GM12878 (cell line): ENCODE measurements around the gene KIF5C. TPM values are rescaled to one million over a fixed set of nuclear protein-coding genes. Genes with fewer than 3 reads are reported as not detected.
A peak's percentile ranks its signal among the peaks of the same experiment; 100 is the strongest.

ENCODE experiments used
- ATAC-seq: fragments of 200-7000 bp; cut with Tn5 transposase; 3 replicates; pipeline ENCODE4 v1.9.1; 2020; ENCODE audit warnings: mild to moderate bottlenecking, moderate library complexity
- BruUV-seq: library from RNA; stranded (reverse); fragments of 400-500 nt; replicated peaks from 2 replicates; lab custom pipeline; 2021; lab: Mats Ljungman, UMichigan
- CTCF ChIA-PET: fragments of 300-600 bp; sonication (Branson Sonifier 250); formaldehyde crosslinking; extraction: SDS; loops from one replicate; lab custom pipeline; 2021; ENCODE audit warnings: inconsistent platforms; lab: Yijun Ruan, JAX
- POLR2A ChIA-PET: fragments of 350-600 bp; formaldehyde crosslinking; extraction: SDS; loops from one replicate; lab custom pipeline; 2021; ENCODE audit warnings: inconsistent platforms; lab: Charles Lee
- RAD21 ChIA-PET: fragments of 300-600 bp; sonication (Branson Sonifier 250); formaldehyde crosslinking; loops from one replicate; lab custom pipeline; 2023; ENCODE audit warnings: antibody characterized with exemption; ENCODE audit not compliant: unreplicated experiment; lab: Charles Lee
- SMC1A ChIA-PET: fragments of 300-600 bp; sonication (Branson Sonifier 250); formaldehyde crosslinking; loops from one replicate; lab custom pipeline; 2023; ENCODE audit not compliant: unreplicated experiment, uncharacterized antibody; lab: Charles Lee
- DNase-seq: peaks from one replicate; pipeline ENCODE4 v3.0.0-alpha.2; 2011; ENCODE audit warnings: low read depth, low spot score
- FAIRE-seq: peaks from 3 replicates; lab custom pipeline; 2011; peaks lifted over from hg19 to GRCh38; lab: Jason Lieb, UNC
- H2AFZ ChIP-seq: 2 replicates; pipeline ENCODE4 v1.6.0; 2011; ENCODE audit warnings: low read depth, low read length, control low read depth; ENCODE audit not compliant: control insufficient read depth
- H3K27ac ChIP-seq: 2 replicates; pipeline ENCODE4 v1.5.1; 2011; ENCODE audit warnings: control low read depth; ENCODE audit not compliant: control insufficient read depth, insufficient read depth
- H3K27me3 ChIP-seq, 2 experiments: replicated peaks in 1 of 2; 2 replicates each; pipeline versions ENCODE4 v1.6.0 to v1.6.1; 2011; ENCODE audit warnings: low read length in 1 of 2; ENCODE audit not compliant: control insufficient read depth in 2 of 2, insufficient read depth in 2 of 2
- H3K36me3 ChIP-seq, 2 experiments: 2 replicates each; pipeline ENCODE4 v1.5.1; 2011; ENCODE audit warnings: low read length in 1 of 2; ENCODE audit not compliant: control insufficient read depth in 2 of 2, insufficient read depth in 2 of 2
- H3K4me1 ChIP-seq: 2 replicates; pipeline ENCODE4 v1.6.1; 2011; ENCODE audit warnings: mild to moderate bottlenecking, low read length, moderate library complexity, mixed read lengths; ENCODE audit not compliant: control insufficient read depth, insufficient read depth
- H3K4me2 ChIP-seq: 2 replicates; pipeline ENCODE4 v1.6.0; 2011; ENCODE audit warnings: control low read depth; ENCODE audit not compliant: control insufficient read depth, insufficient read depth
- H3K4me3 ChIP-seq: fragments of 200-600 bp; sonication (generic); 2 replicates; pipeline ENCODE4 v1.5.1; 2016
- H3K79me2 ChIP-seq: 2 replicates; pipeline ENCODE4 v1.6.0; 2011; ENCODE audit warnings: low read length; ENCODE audit not compliant: control insufficient read depth, insufficient read depth
- H3K9ac ChIP-seq: 2 replicates; pipeline ENCODE4 v1.8.0; 2011; ENCODE audit warnings: low read length, control low read depth, mixed read lengths; ENCODE audit not compliant: control insufficient read depth, insufficient read depth
- H3K9me3 ChIP-seq: replicated peaks from 3 replicates; pipeline ENCODE4 v1.5.1; 2011; ENCODE audit warnings: mild to moderate bottlenecking, low read length; ENCODE audit not compliant: control insufficient read depth, insufficient read depth
- H4K20me1 ChIP-seq: 2 replicates; pipeline ENCODE4 v1.6.0; 2011; ENCODE audit not compliant: control insufficient read depth, insufficient read depth
- ATF3 ChIP-seq: IDR thresholded peaks from 2 replicates; pipeline ENCODE4 v1.6.1; 2011; ENCODE audit warnings: low read depth, mild to moderate bottlenecking, low read length, moderate library complexity, borderline replicate concordance; ENCODE audit errors: extremely low read depth
- CBFB ChIP-seq: IDR thresholded peaks from 2 replicates; pipeline ENCODE4 v1.6.1; 2016; ENCODE audit warnings: antibody characterized with exemption, low read depth
- CREM ChIP-seq: IDR thresholded peaks from 2 replicates; pipeline ENCODE4 v1.6.1; 2014; ENCODE audit warnings: antibody characterized with exemption, low read depth
- CTCF ChIP-seq, 3 experiments: IDR thresholded peaks in 2 of 3; conservative IDR thresholded peaks in 1 of 3; 2 replicates each; pipeline ENCODE4 v1.5.1; 2011; ENCODE audit warnings: low read depth in 3 of 3, low read length in 3 of 3, mild to moderate bottlenecking in 3 of 3, control low read depth in 2 of 3, moderate library complexity in 2 of 3, inconsistent platforms in 1 of 3, mixed read lengths in 1 of 3; ENCODE audit not compliant: control insufficient read depth in 2 of 3, insufficient read depth in 1 of 3; ENCODE audit errors: extremely low read depth in 1 of 3
- EED ChIP-seq: sonication (generic); IDR thresholded peaks from 2 replicates; pipeline ENCODE4 v1.6.1; 2016; ENCODE audit warnings: antibody characterized with exemption, low read depth
- EGR1 ChIP-seq, 2 experiments: IDR thresholded peaks; 1 replicate in 1 of 2; 2 replicates in 1 of 2; pipeline ENCODE4 v1.6.1; 2011 to 2012; ENCODE audit warnings: low read depth in 2 of 2, low read length in 2 of 2, borderline replicate concordance in 1 of 2, mild to moderate bottlenecking in 1 of 2, moderate library complexity in 1 of 2
- IKZF2 ChIP-seq, 2 experiments: fragments of 450-650 bp; IDR thresholded peaks; 2 replicates each; pipeline ENCODE4 v1.6.1; 2017; ENCODE audit warnings: mild to moderate bottlenecking in 2 of 2, moderate library complexity in 2 of 2
- NFYB ChIP-seq: IDR thresholded peaks from 2 replicates; pipeline ENCODE4 v1.6.1; 2011; ENCODE audit warnings: low read depth, mild to moderate bottlenecking, low read length, improper control_type of control experiment, moderate library complexity; ENCODE audit not compliant: insufficient read depth
- NKRF ChIP-seq: fragments of 450-650 bp; conservative IDR thresholded peaks from 2 replicates; pipeline ENCODE4 v1.6.1; 2017; ENCODE audit warnings: mild to moderate bottlenecking, moderate library complexity
- PBX3 ChIP-seq: IDR thresholded peaks from 2 replicates; pipeline ENCODE4 v1.6.1; 2011; ENCODE audit warnings: mild to moderate bottlenecking, low read depth, low read length, moderate library complexity; ENCODE audit not compliant: insufficient replicate concordance
- PML ChIP-seq: IDR thresholded peaks from 2 replicates; pipeline ENCODE4 v1.6.1; 2012; ENCODE audit warnings: low read length, inconsistent platforms
- SPI1 ChIP-seq: IDR thresholded peaks from 2 replicates; pipeline ENCODE4 v1.6.1; 2011; ENCODE audit warnings: low read depth, mild to moderate bottlenecking, low read length, moderate library complexity, borderline replicate concordance; ENCODE audit not compliant: insufficient read depth
- YY1 ChIP-seq: IDR thresholded peaks from 2 replicates; pipeline ENCODE4 v1.6.1; 2011; ENCODE audit warnings: low read depth, mild to moderate bottlenecking, low read length
- ZNF384 ChIP-seq: IDR thresholded peaks from 2 replicates; pipeline ENCODE4 v1.6.1; 2012; ENCODE audit warnings: low read depth, mild to moderate bottlenecking, low read length, improper control_type of control experiment, borderline replicate concordance
- ZZZ3 ChIP-seq: IDR thresholded peaks from 2 replicates; pipeline ENCODE4 v1.6.1; 2011; ENCODE audit warnings: low read depth; ENCODE audit not compliant: control insufficient read depth, insufficient read length
- WGBS: methylation state at CpG from one replicate; pipeline ENCODE4 v1.1.6; 2016; ENCODE audit warnings: low lambda C conversion rate; ENCODE audit not compliant: insufficient replicate concordance, insufficient coverage; ENCODE audit errors: missing lambda C conversion rate; 5-methylcytosine and 5-hydroxymethylcytosine counted together
- in situ Hi-C: fragments of 300-500 bp; cut with MboI; formaldehyde crosslinking; loops from 9 replicates; pipeline ENCODE4 v1.14.3; 2018; ENCODE audit warnings: mixed read lengths
- intact Hi-C: fragments of 100-400 bp; cut with micrococcal nuclease; formaldehyde crosslinking; loops from one replicate; pipeline ENCODE4 v1.14.2; 2022; ENCODE audit not compliant: unreplicated experiment
- polyA plus RNA-seq, 11 experiments: library from polyadenylated mRNA; depleted of rRNA in 4 of 11; unstranded in 6 of 11; stranded (reverse) in 5 of 11; fragments of >200 nt; fragmentation: Nextera tagmentation in 4 of 11; fragmentation: Illumina TruSeq in 1 of 11; extraction: Ambion mirVana in 4 of 11; extraction: Trizol in 1 of 11; gene quantifications; 1 replicate in 1 of 11; 2 replicates in 10 of 11; pipeline versions ENCODE4 v1.2.1 to v1.2.3, GENCODE V29; 2011 to 2016; ENCODE audit warnings: inconsistent platforms in 2 of 11, missing spikeins in 2 of 11, low read depth in 1 of 11
- total RNA-seq, 4 experiments: library from RNA; depleted of rRNA in 3 of 4; stranded (reverse); fragments of >200 nt in 3 of 4; fragmentation: Illumina TruSeq in 1 of 4; extraction: Trizol in 1 of 4; gene quantifications; 2 replicates each; pipeline versions ENCODE4 v1.2.1 to v1.2.3, GENCODE V29; 2013 to 2021

The KIF5C gene
- total and polyA plus RNA-seq, 10 of the 15 experiments (the other 5 are each of a cell fraction or from before 2014, with no cell fraction given): 0.08 to 0.49 (median 0.24) TPM

- TF ChIP-seq NKRF: no peak
- no peak for TF ChIP-seq ZNF384
- no peak for TF ChIP-seq ZZZ3
- no peak for TF ChIP-seq IKZF2 (IDR thresholded peaks at IDR 0.05)
- TF ChIP-seq EGR1 (IDR thresholded peaks at IDR 0.05; ENCODE audit: borderline replicate concordance in 1 of 2, low read depth in 2 of 2, low read length in 2 of 2): 0 out of 3 replicates have a peak, but pooled peaks of 1 of the 2 experiments have one; percentile 35
- no peak for TF ChIP-seq NFYB
- TF ChIP-seq CBFB: no peak
- no peak for TF ChIP-seq EED
- TF ChIP-seq SPI1: no peak
Observed at GRCh38 chr2:149038442-149039212, 163.6 kb downstream of the KIF5C start, which contains the start of gene LYPD6B (continued).

GRCh38 chr2:149039213-149039724 is 164.2 kb downstream of the KIF5C start:
- Histone ChIP-seq H3K27me3 (no peaks in the 10 kb centered on the region), H3K36me3 (no peaks in the 10 kb centered on the region), H3K79me2 (peaks cover 8% of the 10 kb centered on the region), H3K9me3 (no peaks in the 10 kb centered on the region), H3K9ac (peak overlapping the region; percentile 61), H3K4me3 (peak overlapping the region; percentile 66), H3K4me2 (peak overlapping the region; percentile 75), H3K4me1 (peaks cover 17% of the 10 kb centered on the region), H2AFZ (peak overlapping the region; percentile 53), H3K27ac (peak overlapping the region; percentile 48), H4K20me1 (no peaks in the 10 kb centered on the region)
- ATAC-seq: no peak
- ChIA-PET POLR2A (no interaction called here), CTCF (interaction anchor here (0.7 to 18.0 kb wide), 10 partner anchors 8 to 522 kb away, joined by 3 to 508 read pairs (median 4); no protein-coding TSS in a partner anchor), SMC1A (interaction anchor here (1.1 to 16.5 kb wide), 2 partner anchors 10 to 20 kb away, joined by 3 to 327 read pairs; no protein-coding TSS in a partner anchor), RAD21 (interaction anchor here (1.7 to 3.2 kb wide), 3 partner anchors 17 to 522 kb away, joined by 6 to 31 read pairs (median 10); no protein-coding TSS in a partner anchor)
- TSS peak; percentile 46 for BruUV-seq
- in situ Hi-C loops (no loop called here), intact Hi-C loops (loop anchor here (2.0 kb wide), 1 partner anchor 18 kb away; no protein-coding TSS in a partner anchor)
- no peak for FAIRE-seq
- WGBS: 22% methylated on average over 11 of the region's 11 CpGs
- DNase-seq: no peak
- TF ChIP-seq CTCF (IDR thresholded peaks at IDR 0.05 in 2 of 3, conservative IDR thresholded peaks at IDR 0.05 in 1 of 3; ENCODE audit: control insufficient read depth in 2 of 3, extremely low read depth in 1 of 3, insufficient read depth in 1 of 3, low read depth in 3 of 3, low read length in 3 of 3): no peak
- TF ChIP-seq YY1: no peak
- no peak for TF ChIP-seq IKZF2 (IDR thresholded peaks at IDR 0.05)
- no peak for TF ChIP-seq PBX3
- TF ChIP-seq PML: no peak
- TF ChIP-seq ATF3: no peak
- no peak for TF ChIP-seq CREM
